Measurements from ENCODE around the gene MAP3K14. TPM values are rescaled to one million over a fixed set of nuclear protein-coding genes. Genes with fewer than 3 reads are reported as not detected.

Gene MAP3K14
- total and polyA plus RNA-seq, 4 donors = 1.2 to 7.8 (median 4.2) TPM

- 75% methylated on average over 10 of the region's 10 CpGs for WGBS
- Histone ChIP-seq H3K36me3 (ENCODE audit: control insufficient read depth in 4 of 4, insufficient read depth in 3 of 4, low read depth in 1 of 4, low read length in 3 of 4) (peaks cover 4 to 29% (median 11%) of the 10 kb centered on the region in 4 donors), H3K27ac (ENCODE audit: low read depth in 1 of 2, low read length in 2 of 2) (no peak overlapping the region), H3K9me3 (ENCODE audit: control insufficient read depth in 4 of 4, low read length in 3 of 4) (no peaks in the 10 kb centered on the region), H3K4me1 (ENCODE audit: control insufficient read depth in 4 of 4, insufficient read depth in 4 of 4, low read length in 3 of 4) (peaks cover 8 to 60% (median 53%) of the 10 kb centered on the region in 4 donors), H3K27me3 (ENCODE audit: control insufficient read depth in 4 of 4, insufficient read depth in 4 of 4, low read length in 3 of 4) (no peaks in the 10 kb centered on the region), H3K9ac (ENCODE audit: low read depth in 1 of 2, low read length in 2 of 2) (no peak overlapping the region), H3K4me3 (ENCODE audit: low read depth in 1 of 3, low read length in 3 of 3) (no peak overlapping the region)
- no peak for DNase-seq (ENCODE audit: low spot score)
- no peak for TF ChIP-seq HNF4A (conservative IDR thresholded peaks at IDR 0.05)
- TF ChIP-seq CTCF (IDR thresholded peaks at IDR 0.05; ENCODE audit: low read depth, low read length, missing input control) = no peak
- TF ChIP-seq MAX (IDR thresholded peaks at IDR 0.05) = no peak
These were observed 29.0 kb downstream of the MAP3K14 start for GRCh38 chr17:45287526-45288500.

GRCh38 chr17:45286286-45286685 is 30.5 kb downstream of the MAP3K14 start:
- H3K36me3 ChIP-seq (ENCODE audit: control insufficient read depth in 4 of 4, insufficient read depth in 3 of 4, low read depth in 1 of 4, low read length in 3 of 4) = peaks cover 4 to 33% (median 13%) of the 10 kb centered on the region in 4 donors
- no peak for TF ChIP-seq CTCF (IDR thresholded peaks at IDR 0.05; ENCODE audit: low read depth, low read length, missing input control)
- TF ChIP-seq FOXA2 (IDR thresholded peaks at IDR 0.05) = no peak
- TF ChIP-seq JUND (IDR thresholded peaks at IDR 0.05) = no peak
- TF ChIP-seq FOXA1 (IDR thresholded peaks at IDR 0.05) = no peak
- no peak for TF ChIP-seq SP1 (IDR thresholded peaks at IDR 0.05)

GRCh38 chr17:45284176-45285140 is 32.4 kb downstream of the MAP3K14 start:
- DNase-seq (ENCODE audit: low spot score) = no peak
- H3K36me3 ChIP-seq (ENCODE audit: control insufficient read depth in 4 of 4, insufficient read depth in 3 of 4, low read depth in 1 of 4, low read length in 3 of 4) = peaks cover 7 to 33% (median 13%) of the 10 kb centered on the region in 4 donors
- H3K4me3 ChIP-seq (ENCODE audit: low read depth in 1 of 3, low read length in 3 of 3) = no peak overlapping the region
- peaks cover 1 to 29% (median 22%) of the 10 kb centered on the region in 4 donors for H3K4me1 ChIP-seq (ENCODE audit: control insufficient read depth in 4 of 4, insufficient read depth in 4 of 4, low read length in 3 of 4)
- no peaks in the 10 kb centered on the region for H3K27me3 ChIP-seq (ENCODE audit: control insufficient read depth in 4 of 4, insufficient read depth in 4 of 4, low read length in 3 of 4)
- no peaks in the 10 kb centered on the region for H3K9me3 ChIP-seq (ENCODE audit: control insufficient read depth in 4 of 4, low read length in 3 of 4)
- no peak overlapping the region for H3K9ac ChIP-seq (ENCODE audit: low read depth in 1 of 2, low read length in 2 of 2)
- peak overlapping the region; percentile 11 to 52 for H3K27ac ChIP-seq (ENCODE audit: low read depth in 1 of 2, low read length in 2 of 2)
- 77% methylated on average over 21 of the region's 21 CpGs for WGBS
- TF ChIP-seq NR2F2 (IDR thresholded peaks at IDR 0.05) = no peak
- TF ChIP-seq HNF4A (conservative IDR thresholded peaks at IDR 0.05) = peak in 1 of 2 donors; percentile 69
- TF ChIP-seq RAD21 (IDR thresholded peaks at IDR 0.05) = peak in 1 of 2 donors; percentile 42
- no peak for TF ChIP-seq CTCF (IDR thresholded peaks at IDR 0.05; ENCODE audit: low read depth, low read length, missing input control)
- no peak for TF ChIP-seq TAF1 (conservative IDR thresholded peaks at IDR 0.05)
- TF ChIP-seq ZBTB33 (IDR thresholded peaks at IDR 0.05) = no peak
- TF ChIP-seq ATF3 (IDR thresholded peaks at IDR 0.05) = no peak
- no peak for TF ChIP-seq JUND (IDR thresholded peaks at IDR 0.05)
- no peak for TF ChIP-seq FOXA2 (IDR thresholded peaks at IDR 0.05)
- TF ChIP-seq FOXA1 (IDR thresholded peaks at IDR 0.05) = no peak
- no peak for TF ChIP-seq EGR1 (IDR thresholded peaks at IDR 0.05; ENCODE audit: low read depth in 2 of 2)

More at GRCh38 chr17:45286286-45286685, 30.5 kb downstream of the MAP3K14 start:
- Histone ChIP-seq H3K9me3 (ENCODE audit: control insufficient read depth in 4 of 4, low read length in 3 of 4) (no peaks in the 10 kb centered on the region), H3K4me3 (ENCODE audit: low read depth in 1 of 3, low read length in 3 of 3) (no peak overlapping the region), H3K27ac (ENCODE audit: low read depth in 1 of 2, low read length in 2 of 2) (no peak overlapping the region), H3K27me3 (ENCODE audit: control insufficient read depth in 4 of 4, insufficient read depth in 4 of 4, low read length in 3 of 4) (no peaks in the 10 kb centered on the region), H3K9ac (ENCODE audit: low read depth in 1 of 2, low read length in 2 of 2) (no peak overlapping the region), H3K4me1 (ENCODE audit: control insufficient read depth in 4 of 4, insufficient read depth in 4 of 4, low read length in 3 of 4) (peaks cover 4 to 47% (median 38%) of the 10 kb centered on the region in 4 donors)
- no peak for DNase-seq (ENCODE audit: low spot score)
- 94% methylated on average over 5 of the region's 5 CpGs for WGBS

All from liver (tissue), 9 donors.